ENCODE results near the gene ASB6. TPM values are rescaled to one million over a fixed set of nuclear protein-coding genes. Genes with fewer than 3 reads are reported as not detected.

Gene ASB6
- total RNA-seq, 2 donors from 2014 or later = 12.7 to 14.5 TPM

DNA sequence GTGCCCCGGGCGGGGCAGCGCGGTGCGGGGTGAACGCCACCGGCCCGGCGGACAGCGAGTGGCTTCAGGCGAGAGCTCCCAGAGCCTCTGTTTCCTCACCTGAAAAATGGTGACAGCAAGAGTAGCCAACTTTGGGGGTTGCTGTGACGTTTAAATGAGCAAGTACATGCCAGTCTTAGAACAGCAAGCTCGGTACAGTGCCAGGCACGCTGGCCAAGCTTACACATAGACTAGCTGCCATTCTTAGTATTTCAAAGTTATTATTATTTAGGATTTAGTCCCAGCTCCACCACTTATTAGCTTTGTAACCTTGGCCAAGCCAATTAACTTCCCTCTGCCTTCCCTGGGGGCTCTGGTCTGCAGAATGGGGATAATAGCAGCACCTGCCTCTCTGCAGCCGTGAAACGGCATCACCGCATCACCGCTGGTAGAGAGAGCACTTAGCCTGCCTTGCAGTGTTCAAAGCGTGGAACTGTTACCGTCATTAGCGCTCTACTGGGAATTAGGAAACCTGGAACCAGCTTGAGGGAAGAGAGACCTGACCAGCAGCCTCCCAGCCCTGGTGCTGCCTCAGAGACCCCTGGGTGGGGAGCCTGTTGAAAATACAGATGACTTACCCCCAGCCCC is 21.2 kb downstream of the ASB6 start, which contains the start of gene C9orf50:
TSS of gene C9orf50 (minus strand) at position 433 of the 627 bp plus-strand sequence. CDS start 527 bp downstream, outside the sequence.
- WGBS, 2 donors = 25 to 44% methylated on average over 7 to 21 of the region's 21 CpGs
- no peaks in the 10 kb centered on the region for H3K9me3 ChIP-seq
- peak within 1 kb of the TSS in 1 of 2 donors; percentile 33 for H3K4me3 ChIP-seq
- peaks cover 0 to 10% of the 10 kb centered on the region in 2 donors for H3K27me3 ChIP-seq
- no peaks in the 10 kb centered on the region for H3K36me3 ChIP-seq (replicated peaks in 1 of 2; ENCODE audit: insufficient read depth in 1 of 2, low read depth in 2 of 2)
- peaks cover 24% of the 10 kb centered on the region for H3K4me1 ChIP-seq
- no peak for DNase-seq
- intact Hi-C loops (cut with DNase I) = no loop called here
- H3K27ac ChIP-seq = no peak within 1 kb of the TSS
- TF ChIP-seq POLR2A (IDR thresholded peaks at IDR 0.05) = no peak
- TF ChIP-seq, protein P1, sequence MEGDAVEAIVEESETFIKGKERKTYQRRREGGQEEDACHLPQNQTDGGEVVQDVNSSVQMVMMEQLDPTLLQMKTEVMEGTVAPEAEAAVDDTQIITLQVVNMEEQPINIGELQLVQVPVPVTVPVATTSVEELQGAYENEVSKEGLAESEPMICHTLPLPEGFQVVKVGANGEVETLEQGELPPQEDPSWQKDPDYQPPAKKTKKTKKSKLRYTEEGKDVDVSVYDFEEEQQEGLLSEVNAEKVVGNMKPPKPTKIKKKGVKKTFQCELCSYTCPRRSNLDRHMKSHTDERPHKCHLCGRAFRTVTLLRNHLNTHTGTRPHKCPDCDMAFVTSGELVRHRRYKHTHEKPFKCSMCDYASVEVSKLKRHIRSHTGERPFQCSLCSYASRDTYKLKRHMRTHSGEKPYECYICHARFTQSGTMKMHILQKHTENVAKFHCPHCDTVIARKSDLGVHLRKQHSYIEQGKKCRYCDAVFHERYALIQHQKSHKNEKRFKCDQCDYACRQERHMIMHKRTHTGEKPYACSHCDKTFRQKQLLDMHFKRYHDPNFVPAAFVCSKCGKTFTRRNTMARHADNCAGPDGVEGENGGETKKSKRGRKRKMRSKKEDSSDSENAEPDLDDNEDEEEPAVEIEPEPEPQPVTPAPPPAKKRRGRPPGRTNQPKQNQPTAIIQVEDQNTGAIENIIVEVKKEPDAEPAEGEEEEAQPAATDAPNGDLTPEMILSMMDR (IDR thresholded peaks at IDR 0.05) = no peak
- ATAC-seq = no peak

- Histone ChIP-seq H3K9me3 (no peaks in the 10 kb centered on the region), H3K36me3 (replicated peaks in 1 of 2; ENCODE audit: insufficient read depth in 1 of 2, low read depth in 2 of 2) (no peaks in the 10 kb centered on the region), H3K4me1 (peaks cover 16% of the 10 kb centered on the region), H3K27me3 (peaks cover 0 to 10% of the 10 kb centered on the region in 2 donors), H3K4me3 (peak overlapping the region in 1 of 2 donors; percentile 33), H3K27ac (no peak overlapping the region)
- WGBS, 2 donors = 1 to 10% methylated on average over 2 to 28 of the region's 82 CpGs
- ATAC-seq (peak; percentile 41), DNase-seq (peak in 1 of 4 donors; percentile 41)
- TF ChIP-seq POLR2A (IDR thresholded peaks at IDR 0.05) = no peak
- TF ChIP-seq, protein P1 (IDR thresholded peaks at IDR 0.05) = peak in 1 of 7 experiments; percentile 14
- intact Hi-C loops (cut with DNase I) = no loop called here
These were observed 21.9 kb downstream of the ASB6 start for GRCh38 chr9:129619787-129620668.

DNA sequence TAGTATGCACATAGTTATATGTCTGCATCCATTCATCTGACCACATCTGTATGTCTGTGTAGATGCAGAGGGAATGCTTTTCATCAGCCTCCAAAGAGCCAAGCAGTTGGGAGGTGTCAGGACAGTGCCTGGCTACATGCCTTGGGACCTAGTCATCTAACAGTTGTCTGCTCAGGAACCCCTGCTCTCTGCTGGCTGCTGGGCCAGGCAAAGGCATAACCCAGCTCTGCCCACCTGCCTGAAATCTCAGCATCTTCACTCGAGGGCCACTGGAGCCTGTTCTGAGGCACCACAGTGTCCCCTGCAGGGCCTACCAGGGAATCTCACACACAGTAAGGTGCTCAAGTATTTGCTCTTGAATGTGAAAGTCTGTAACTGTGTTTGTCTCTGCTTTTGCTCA is 24.8 kb downstream of the ASB6 start:
- intact Hi-C loops (cut with DNase I) = no loop called here
- no peak overlapping the region for H3K27ac ChIP-seq
- WGBS, 2 donors = 0 to 7% methylated on average over 1 of the region's 1 CpG
- DNase-seq (no peak), ATAC-seq (no peak)
- H3K36me3 ChIP-seq (replicated peaks in 1 of 2; ENCODE audit: insufficient read depth in 1 of 2, low read depth in 2 of 2) = no peaks in the 10 kb centered on the region
- H3K27me3 ChIP-seq = peaks cover 0 to 10% of the 10 kb centered on the region in 2 donors
- no peak for TF ChIP-seq POLR2A (IDR thresholded peaks at IDR 0.05)
- TF ChIP-seq, protein P1 (IDR thresholded peaks at IDR 0.05) = no peak
- H3K4me3 ChIP-seq = no peak overlapping the region
- no peaks in the 10 kb centered on the region for H3K9me3 ChIP-seq
- H3K4me1 ChIP-seq = peaks cover 11% of the 10 kb centered on the region

GRCh38 chr9:129615407-129616285 is 26.3 kb downstream of the ASB6 start:
- Histone ChIP-seq H3K36me3 (replicated peaks in 1 of 2; ENCODE audit: insufficient read depth in 1 of 2, low read depth in 2 of 2) (no peaks in the 10 kb centered on the region), H3K27me3 (peaks cover 0 to 10% of the 10 kb centered on the region in 2 donors), H3K9me3 (no peaks in the 10 kb centered on the region), H3K27ac (no peak overlapping the region), H3K4me3 (no peak overlapping the region), H3K4me1 (peaks cover 20% of the 10 kb centered on the region)
- intact Hi-C loops (cut with DNase I) = no loop called here
- ATAC-seq (no peak), DNase-seq (no peak)
- WGBS, 2 donors = 75 to 81% methylated on average over 16 to 31 of the region's 31 CpGs
- no peak for TF ChIP-seq POLR2A (IDR thresholded peaks at IDR 0.05)
- TF ChIP-seq, protein P1 (IDR thresholded peaks at IDR 0.05) = no peak

Measured in body of pancreas (tissue), 4 donors.